ENCODE measurements around the gene WT1. TPM values are rescaled to one million over a fixed set of nuclear protein-coding genes. Genes with fewer than 3 reads are reported as not detected.

Gene WT1
- total RNA-seq (under 1 TPM in 1 of 2 donors, not detected in 1; 0.05 TPM), polyA plus RNA-seq (under 1 TPM in 1 of 2 donors, not detected in 1; 0.06 TPM)

DNA sequence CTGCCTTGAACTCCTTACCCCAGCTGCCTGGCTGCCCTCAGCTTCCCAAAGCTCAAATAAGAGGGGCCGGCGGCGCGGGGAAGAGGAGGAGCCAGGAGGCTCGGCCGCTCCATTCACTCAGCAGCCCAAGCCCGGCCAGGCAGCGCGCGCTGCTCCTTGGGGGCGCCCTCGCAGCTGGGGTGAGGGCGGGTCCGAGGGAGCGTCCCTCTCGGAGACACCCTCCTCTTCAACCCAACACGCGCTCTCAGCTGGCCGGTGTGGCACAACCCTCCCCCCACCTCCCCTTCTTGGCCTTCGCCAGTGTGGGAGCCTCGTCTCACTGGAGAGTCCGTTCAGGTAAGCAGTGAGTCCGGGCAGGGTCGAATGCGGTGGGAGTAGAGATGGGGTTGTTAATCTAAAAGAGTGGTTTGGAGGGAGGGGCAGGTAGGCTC is at the start of gene WT1:
Gene WT1 (minus strand): TSS at position 29 of the 431 bp plus-strand sequence.
- H3K9me3 ChIP-seq (ENCODE audit: control insufficient read depth in 4 of 4, low read length in 3 of 4): no peaks in the 10 kb centered on the region
- peaks cover 2 to 46% (median 26%) of the 10 kb centered on the region in 4 donors for H3K27me3 ChIP-seq (ENCODE audit: control insufficient read depth in 4 of 4, insufficient read depth in 4 of 4, low read length in 3 of 4)
- DNase-seq (ENCODE audit: low spot score): no peak
- H3K4me3 ChIP-seq (ENCODE audit: low read depth in 1 of 3, low read length in 3 of 3): peak within 1 kb of the TSS in 2 of 3 donors; percentile 38 to 45
- peaks cover 17 to 59% (median 34%) of the 10 kb centered on the region in 4 donors for H3K4me1 ChIP-seq (ENCODE audit: control insufficient read depth in 4 of 4, insufficient read depth in 4 of 4, low read length in 3 of 4)
- TF ChIP-seq GABPA (IDR thresholded peaks at IDR 0.05 in 1 of 2, conservative IDR thresholded peaks at IDR 0.05 in 1 of 2): no peak
- no peak for TF ChIP-seq ATF3 (IDR thresholded peaks at IDR 0.05)
- no peak for TF ChIP-seq EGR1 (IDR thresholded peaks at IDR 0.05; ENCODE audit: low read depth in 2 of 2)
- TF ChIP-seq, protein P1, sequence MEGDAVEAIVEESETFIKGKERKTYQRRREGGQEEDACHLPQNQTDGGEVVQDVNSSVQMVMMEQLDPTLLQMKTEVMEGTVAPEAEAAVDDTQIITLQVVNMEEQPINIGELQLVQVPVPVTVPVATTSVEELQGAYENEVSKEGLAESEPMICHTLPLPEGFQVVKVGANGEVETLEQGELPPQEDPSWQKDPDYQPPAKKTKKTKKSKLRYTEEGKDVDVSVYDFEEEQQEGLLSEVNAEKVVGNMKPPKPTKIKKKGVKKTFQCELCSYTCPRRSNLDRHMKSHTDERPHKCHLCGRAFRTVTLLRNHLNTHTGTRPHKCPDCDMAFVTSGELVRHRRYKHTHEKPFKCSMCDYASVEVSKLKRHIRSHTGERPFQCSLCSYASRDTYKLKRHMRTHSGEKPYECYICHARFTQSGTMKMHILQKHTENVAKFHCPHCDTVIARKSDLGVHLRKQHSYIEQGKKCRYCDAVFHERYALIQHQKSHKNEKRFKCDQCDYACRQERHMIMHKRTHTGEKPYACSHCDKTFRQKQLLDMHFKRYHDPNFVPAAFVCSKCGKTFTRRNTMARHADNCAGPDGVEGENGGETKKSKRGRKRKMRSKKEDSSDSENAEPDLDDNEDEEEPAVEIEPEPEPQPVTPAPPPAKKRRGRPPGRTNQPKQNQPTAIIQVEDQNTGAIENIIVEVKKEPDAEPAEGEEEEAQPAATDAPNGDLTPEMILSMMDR (IDR thresholded peaks at IDR 0.05; ENCODE audit: low read depth, low read length, missing input control): no peak
- no peak for TF ChIP-seq HNF4A (conservative IDR thresholded peaks at IDR 0.05)
- no peak within 1 kb of the TSS for H3K9ac ChIP-seq (ENCODE audit: low read depth in 1 of 2, low read length in 2 of 2)
- 3% methylated on average over 25 of the region's 25 CpGs for WGBS
- H3K27ac ChIP-seq (ENCODE audit: low read depth in 1 of 2, low read length in 2 of 2): no peak within 1 kb of the TSS
- H3K36me3 ChIP-seq (ENCODE audit: control insufficient read depth in 4 of 4, insufficient read depth in 3 of 4, low read depth in 1 of 4, low read length in 3 of 4): no peaks in the 10 kb centered on the region

DNA sequence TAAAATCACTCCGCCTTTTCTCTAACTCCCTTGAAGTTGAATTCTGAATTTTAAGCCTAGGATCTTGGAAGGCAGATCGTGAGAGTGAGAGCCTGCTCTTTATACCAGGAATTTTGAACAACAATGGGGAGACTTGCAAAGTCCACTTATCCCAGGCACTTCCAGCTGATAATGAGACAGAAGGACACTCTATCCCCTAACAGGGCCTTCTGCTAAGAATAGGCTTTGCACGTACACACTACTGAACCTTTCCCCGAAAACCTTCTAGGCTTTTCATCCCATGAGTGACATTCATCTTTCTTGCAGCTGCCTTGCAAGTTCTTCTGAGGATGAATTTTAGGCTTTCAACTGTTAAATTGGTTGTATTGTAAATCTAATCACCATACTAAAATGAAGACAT is 44.0 kb upstream of the WT1 start:
- Histone ChIP-seq H3K27me3 (ENCODE audit: control insufficient read depth in 4 of 4, insufficient read depth in 4 of 4, low read length in 3 of 4) (peaks cover 0 to 2% (median 0%) of the 10 kb centered on the region in 4 donors), H3K9me3 (ENCODE audit: control insufficient read depth in 4 of 4, low read length in 3 of 4) (no peaks in the 10 kb centered on the region), H3K27ac (ENCODE audit: low read depth in 1 of 2, low read length in 2 of 2) (no peak overlapping the region), H3K36me3 (ENCODE audit: control insufficient read depth in 4 of 4, insufficient read depth in 3 of 4, low read depth in 1 of 4, low read length in 3 of 4) (no peaks in the 10 kb centered on the region), H3K9ac (ENCODE audit: low read depth in 1 of 2, low read length in 2 of 2) (no peak overlapping the region), H3K4me1 (ENCODE audit: control insufficient read depth in 4 of 4, insufficient read depth in 4 of 4, low read length in 3 of 4) (no peaks in the 10 kb centered on the region), H3K4me3 (ENCODE audit: low read depth in 1 of 3, low read length in 3 of 3) (no peak overlapping the region)
- TF ChIP-seq FOXA2 (IDR thresholded peaks at IDR 0.05): no peak
- DNase-seq (ENCODE audit: low spot score): no peak
- WGBS: 72% methylated on average over 4 of the region's 4 CpGs

GRCh38 chr11:32478277-32478731 is 43.0 kb upstream of the WT1 start:
- Histone ChIP-seq H3K27ac (ENCODE audit: low read depth in 1 of 2, low read length in 2 of 2) (no peak overlapping the region), H3K9me3 (ENCODE audit: control insufficient read depth in 4 of 4, low read length in 3 of 4) (no peaks in the 10 kb centered on the region), H3K4me1 (ENCODE audit: control insufficient read depth in 4 of 4, insufficient read depth in 4 of 4, low read length in 3 of 4) (no peaks in the 10 kb centered on the region), H3K36me3 (ENCODE audit: control insufficient read depth in 4 of 4, insufficient read depth in 3 of 4, low read depth in 1 of 4, low read length in 3 of 4) (no peaks in the 10 kb centered on the region), H3K9ac (ENCODE audit: low read depth in 1 of 2, low read length in 2 of 2) (no peak overlapping the region), H3K27me3 (ENCODE audit: control insufficient read depth in 4 of 4, insufficient read depth in 4 of 4, low read length in 3 of 4) (peaks cover 0 to 2% (median 0%) of the 10 kb centered on the region in 4 donors), H3K4me3 (ENCODE audit: low read depth in 1 of 3, low read length in 3 of 3) (no peak overlapping the region)
- TF ChIP-seq, protein P2, sequence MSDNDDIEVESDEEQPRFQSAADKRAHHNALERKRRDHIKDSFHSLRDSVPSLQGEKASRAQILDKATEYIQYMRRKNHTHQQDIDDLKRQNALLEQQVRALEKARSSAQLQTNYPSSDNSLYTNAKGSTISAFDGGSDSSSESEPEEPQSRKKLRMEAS (IDR thresholded peaks at IDR 0.05): no peak
- TF ChIP-seq NR2F2 (IDR thresholded peaks at IDR 0.05) (no peak), FOXA1 (IDR thresholded peaks at IDR 0.05) (no peak), REST (IDR thresholded peaks at IDR 0.05) (no peak), TAF1 (conservative IDR thresholded peaks at IDR 0.05) (no peak), GABPA (IDR thresholded peaks at IDR 0.05 in 1 of 2, conservative IDR thresholded peaks at IDR 0.05 in 1 of 2) (no peak), EGR1 (IDR thresholded peaks at IDR 0.05; ENCODE audit: low read depth in 2 of 2) (no peak), RXRA (IDR thresholded peaks at IDR 0.05) (no peak), HNF4G (IDR thresholded peaks at IDR 0.05) (no peak)
- TF ChIP-seq, protein P1 (IDR thresholded peaks at IDR 0.05; ENCODE audit: low read depth, low read length, missing input control): no peak
- 56% methylated on average over 7 of the region's 7 CpGs for WGBS
- DNase-seq (ENCODE audit: low spot score): no peak

Data from liver (tissue), 9 donors.